Vagina (tissue), 2 donors: ENCODE data around the gene PLEKHH3. TPM values are rescaled to one million over a fixed set of nuclear protein-coding genes. Genes with fewer than 3 reads are reported as not detected.

Source experiments
- DNase-seq, 2 donors: peaks; one replicate each; pipeline ENCODE4 v3.0.0-alpha.2; 2017; ENCODE audit errors: extremely low spot score in 2 of 2
- H3K27ac ChIP-seq: fragments of 200-600 bp; sonication (generic); one replicate; pipeline ENCODE4 v1.5.1; 2019
- H3K27me3 ChIP-seq: fragments of 200-600 bp; sonication (generic); one replicate; pipeline ENCODE4 v1.5.1; 2019
- H3K36me3 ChIP-seq, 2 donors: fragments of 200-600 bp; sonication (generic); one replicate each; pipeline ENCODE4 v1.5.1; 2017 to 2019
- H3K4me1 ChIP-seq: fragments of 200-600 bp; sonication (generic); one replicate; pipeline ENCODE4 v1.5.1; 2019
- H3K4me3 ChIP-seq, 2 donors: fragments of 200-600 bp; sonication (generic); 1 replicate in 1 of 2; 2 replicates in 1 of 2; pipeline ENCODE4 v1.5.1; 2016 to 2019
- H3K9me3 ChIP-seq: fragments of 200-600 bp; sonication (generic); one replicate; pipeline ENCODE4 v1.5.1; 2019
- POLR2A ChIP-seq, 2 donors: fragments of 450-650 bp; IDR thresholded peaks; one replicate each; pipeline ENCODE4 v1.6.1; 2017; ENCODE audit warnings: antibody characterized with exemption in 2 of 2, mild to moderate bottlenecking in 2 of 2, moderate library complexity in 2 of 2
- POLR2AphosphoS5 ChIP-seq, 2 donors: sonication (generic); formaldehyde crosslinking; IDR thresholded peaks; one replicate each; pipeline ENCODE4 v1.9.0; 2017; ENCODE audit warnings: antibody characterized with exemption in 2 of 2, mild to moderate bottlenecking in 2 of 2, low read depth in 1 of 2; ENCODE audit not compliant: insufficient read depth in 1 of 2
- intact Hi-C: fragments of 100-400 bp; cut with DNase I; formaldehyde crosslinking; loops from one replicate; pipeline ENCODE4 v1.15.1; 2023
- total RNA-seq: library from RNA; depleted of rRNA; stranded (reverse); fragments of >200 nt; gene quantifications from one replicate; pipeline ENCODE4 v1.2.3, GENCODE V29; 2016
- TF ChIP-seq, protein P1 (sequence below), 3 experiments: fragments of 450-650 bp in 2 of 3; fragments of 200-600 bp in 1 of 3; sonication (generic) in 1 of 3; IDR thresholded peaks; one replicate each; pipeline ENCODE4 v1.5.1; 2017 to 2019; ENCODE audit warnings: antibody characterized with exemption in 3 of 3, mild to moderate bottlenecking in 2 of 3, moderate library complexity in 2 of 3

PLEKHH3 gene
- total RNA-seq, 1 donor from 2014 or later = 44.9 TPM

- no peaks in the 10 kb centered on the region for H3K36me3 ChIP-seq
- intact Hi-C loops = no loop called here
Observed at GRCh38 chr17:42684929-42685556, 8.2 kb upstream of the PLEKHH3 start.

DNA sequence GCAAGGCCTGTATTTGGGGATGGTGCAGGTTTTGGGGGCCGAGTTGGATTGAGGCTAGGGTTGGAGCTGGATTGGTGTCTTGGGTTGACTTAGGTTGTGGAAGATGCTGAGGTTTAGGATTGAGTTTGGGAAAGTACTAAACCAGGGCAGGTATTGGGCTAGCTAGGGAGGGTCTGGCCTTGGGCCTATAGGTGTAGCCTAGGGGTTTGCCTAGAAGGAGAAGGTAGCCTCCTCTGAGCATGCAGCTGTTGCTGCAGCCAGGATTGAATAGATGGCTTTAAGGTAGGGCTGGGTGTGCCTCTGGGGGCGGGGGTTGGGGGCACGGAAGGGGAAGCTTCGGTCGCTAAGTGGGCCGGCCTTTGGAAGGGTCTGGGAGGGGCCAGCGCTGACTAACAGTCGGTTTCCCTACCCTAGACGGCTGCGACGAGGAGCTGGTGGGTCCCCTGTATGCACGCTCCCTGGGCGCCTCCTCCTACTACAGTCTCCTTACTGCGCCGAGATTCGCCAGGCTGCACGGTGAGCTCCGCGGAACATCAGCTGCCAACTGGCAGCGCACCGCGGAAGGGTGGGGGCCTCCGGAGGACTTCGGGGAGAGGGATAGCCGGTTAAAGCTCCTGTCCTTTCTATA lies 6.7 kb upstream of the PLEKHH3 start:
- intact Hi-C loops = no loop called here
- no peak for DNase-seq
- Histone ChIP-seq H3K27me3 (no peaks in the 10 kb centered on the region), H3K4me1 (peaks cover 58% of the 10 kb centered on the region), H3K9me3 (no peaks in the 10 kb centered on the region), H3K27ac (peak overlapping the region; percentile 84), H3K4me3 (peak overlapping the region; percentile 42 to 59), H3K36me3 (no peaks in the 10 kb centered on the region)
- TF ChIP-seq, protein P1, sequence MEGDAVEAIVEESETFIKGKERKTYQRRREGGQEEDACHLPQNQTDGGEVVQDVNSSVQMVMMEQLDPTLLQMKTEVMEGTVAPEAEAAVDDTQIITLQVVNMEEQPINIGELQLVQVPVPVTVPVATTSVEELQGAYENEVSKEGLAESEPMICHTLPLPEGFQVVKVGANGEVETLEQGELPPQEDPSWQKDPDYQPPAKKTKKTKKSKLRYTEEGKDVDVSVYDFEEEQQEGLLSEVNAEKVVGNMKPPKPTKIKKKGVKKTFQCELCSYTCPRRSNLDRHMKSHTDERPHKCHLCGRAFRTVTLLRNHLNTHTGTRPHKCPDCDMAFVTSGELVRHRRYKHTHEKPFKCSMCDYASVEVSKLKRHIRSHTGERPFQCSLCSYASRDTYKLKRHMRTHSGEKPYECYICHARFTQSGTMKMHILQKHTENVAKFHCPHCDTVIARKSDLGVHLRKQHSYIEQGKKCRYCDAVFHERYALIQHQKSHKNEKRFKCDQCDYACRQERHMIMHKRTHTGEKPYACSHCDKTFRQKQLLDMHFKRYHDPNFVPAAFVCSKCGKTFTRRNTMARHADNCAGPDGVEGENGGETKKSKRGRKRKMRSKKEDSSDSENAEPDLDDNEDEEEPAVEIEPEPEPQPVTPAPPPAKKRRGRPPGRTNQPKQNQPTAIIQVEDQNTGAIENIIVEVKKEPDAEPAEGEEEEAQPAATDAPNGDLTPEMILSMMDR (IDR thresholded peaks at IDR 0.05) = no peak
- TF ChIP-seq POLR2AphosphoS5 (IDR thresholded peaks at IDR 0.05; ENCODE audit: insufficient read depth in 1 of 2, low read depth in 1 of 2) = peak in 1 of 2 donors; percentile 38

More at GRCh38 chr17:42684929-42685556, 8.2 kb upstream of the PLEKHH3 start:
- Histone ChIP-seq H3K27me3 (no peaks in the 10 kb centered on the region), H3K27ac (no peak overlapping the region), H3K4me1 (peaks cover 43% of the 10 kb centered on the region), H3K4me3 (no peak overlapping the region), H3K9me3 (no peaks in the 10 kb centered on the region)
- TF ChIP-seq, protein P1 (IDR thresholded peaks at IDR 0.05) = no peak
- no peak for TF ChIP-seq POLR2AphosphoS5 (IDR thresholded peaks at IDR 0.05; ENCODE audit: insufficient read depth in 1 of 2, low read depth in 1 of 2)
- no peak for TF ChIP-seq POLR2A (IDR thresholded peaks at IDR 0.05)
- no peak for DNase-seq

DNA sequence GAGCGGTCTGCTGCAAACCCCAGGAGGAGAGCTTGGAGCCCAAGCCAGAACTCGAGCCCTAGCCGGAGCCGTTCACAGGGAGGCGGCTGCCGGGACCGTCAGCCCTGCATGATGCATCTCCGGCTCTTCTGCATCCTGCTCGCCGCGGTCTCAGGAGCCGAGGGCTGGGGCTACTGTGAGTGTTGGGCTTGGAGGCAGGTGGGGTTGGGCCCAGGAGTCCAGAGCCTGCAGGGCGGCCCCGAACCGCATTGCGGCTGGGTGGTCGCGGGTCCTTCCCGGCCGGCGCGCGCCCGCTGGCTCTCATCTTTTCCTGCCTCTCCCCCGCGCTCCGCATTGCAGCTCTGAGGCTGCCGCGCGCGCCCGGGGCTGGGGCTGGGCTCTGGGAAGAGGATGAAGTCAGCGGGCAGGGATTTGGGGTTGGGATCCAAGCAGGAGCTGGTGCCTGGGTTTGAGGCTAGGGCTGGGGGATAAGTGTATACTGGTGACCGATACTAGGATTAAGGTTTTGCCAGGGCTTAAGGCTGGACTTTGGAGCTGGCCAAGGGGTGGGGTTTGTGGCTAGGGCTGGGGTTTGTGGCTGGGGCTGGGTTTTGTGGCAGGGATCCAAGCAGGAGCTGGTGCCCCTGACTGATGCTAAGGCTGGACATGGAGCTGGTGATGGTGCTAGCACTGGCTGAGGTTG lies 6.1 kb upstream of the PLEKHH3 start:
- H3K27ac ChIP-seq = peak overlapping the region; percentile 84
- intact Hi-C loops = no loop called here
- no peaks in the 10 kb centered on the region for H3K27me3 ChIP-seq
- H3K36me3 ChIP-seq = no peaks in the 10 kb centered on the region
- no peaks in the 10 kb centered on the region for H3K9me3 ChIP-seq
- TF ChIP-seq POLR2AphosphoS5 (IDR thresholded peaks at IDR 0.05; ENCODE audit: insufficient read depth in 1 of 2, low read depth in 1 of 2) = peak in 1 of 2 donors; percentile 64
- no peak for TF ChIP-seq POLR2A (IDR thresholded peaks at IDR 0.05)
- no peak for DNase-seq
- H3K4me1 ChIP-seq = peaks cover 60% of the 10 kb centered on the region
- H3K4me3 ChIP-seq = peak overlapping the region; percentile 42 to 59

DNA sequence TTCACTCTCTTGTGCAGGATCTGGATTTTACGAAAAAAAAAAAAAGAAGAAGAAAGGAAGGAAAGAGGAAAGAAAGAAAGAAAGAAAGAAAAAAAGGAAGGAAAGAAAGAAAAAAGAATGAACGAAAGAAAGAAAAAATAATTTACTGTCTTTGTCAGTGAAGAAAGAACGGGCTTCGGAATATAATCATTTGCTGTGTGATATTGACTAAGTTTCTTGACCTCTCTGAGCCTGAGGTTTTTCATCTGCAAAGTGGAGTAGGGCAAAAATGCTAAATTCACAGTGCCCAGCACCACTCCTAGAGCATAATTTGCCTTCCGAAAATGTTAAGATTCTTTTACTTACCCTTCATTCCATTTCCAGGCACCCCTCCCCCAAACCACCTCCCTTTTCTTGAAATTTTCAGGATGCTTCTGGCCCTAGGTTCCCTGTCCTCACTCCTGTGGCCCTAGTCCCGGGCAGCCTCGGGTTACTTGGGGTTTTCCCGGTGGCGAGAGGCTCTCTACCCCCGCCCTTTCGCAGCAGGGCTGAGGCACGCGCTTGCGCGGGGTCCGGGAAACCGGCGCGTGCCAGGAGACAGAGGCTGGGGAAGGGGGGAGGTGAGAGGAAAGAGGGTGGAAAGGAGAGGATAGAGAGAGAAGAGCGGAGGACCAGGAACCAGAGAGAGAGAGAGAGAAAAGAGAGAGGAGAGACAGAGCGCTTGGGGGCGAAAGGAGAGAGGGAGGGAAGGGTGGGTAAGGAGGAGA lies 5.4 kb upstream of the PLEKHH3 start, which contains the start of gene CNTNAP1:
CNTNAP1 (plus strand) TSS at position 556 of the 746 bp plus-strand sequence. CDS start 299 bp downstream, outside the sequence.
- intact Hi-C loops = no loop called here
- TF ChIP-seq POLR2A (IDR thresholded peaks at IDR 0.05) (no peak), POLR2AphosphoS5 (IDR thresholded peaks at IDR 0.05; ENCODE audit: insufficient read depth in 1 of 2, low read depth in 1 of 2) (peak in 1 of 2 donors; percentile 77)
- Histone ChIP-seq H3K27ac (peak within 1 kb of the TSS; percentile 84), H3K27me3 (no peaks in the 10 kb centered on the region), H3K9me3 (no peaks in the 10 kb centered on the region), H3K4me1 (peaks cover 66% of the 10 kb centered on the region), H3K4me3 (peak within 1 kb of the TSS; percentile 42 to 59), H3K36me3 (no peaks in the 10 kb centered on the region)
- no peak for DNase-seq

GRCh38 chr17:42680331-42680808 lies 3.6 kb upstream of the PLEKHH3 start:
- no peak for TF ChIP-seq POLR2AphosphoS5 (IDR thresholded peaks at IDR 0.05; ENCODE audit: insufficient read depth in 1 of 2, low read depth in 1 of 2)
- TF ChIP-seq, protein P1 (IDR thresholded peaks at IDR 0.05) = no peak
- TF ChIP-seq POLR2A (IDR thresholded peaks at IDR 0.05) = no peak
- intact Hi-C loops = loop anchor here (1.0 kb wide), 1 partner anchor 106 kb away; no protein-coding TSS in a partner anchor
- H3K4me3 ChIP-seq = peak overlapping the region; percentile 70 to 92

More at GRCh38 chr17:42680331-42680808, 3.6 kb upstream of the PLEKHH3 start:
- DNase-seq = no peak
- Histone ChIP-seq H3K27me3 (no peaks in the 10 kb centered on the region), H3K4me1 (peaks cover 72% of the 10 kb centered on the region), H3K27ac (peak overlapping the region; percentile 98), H3K9me3 (no peaks in the 10 kb centered on the region), H3K36me3 (no peaks in the 10 kb centered on the region)
